Measurements from ENCODE around the gene DOK1.

Gene DOK1

DNA sequence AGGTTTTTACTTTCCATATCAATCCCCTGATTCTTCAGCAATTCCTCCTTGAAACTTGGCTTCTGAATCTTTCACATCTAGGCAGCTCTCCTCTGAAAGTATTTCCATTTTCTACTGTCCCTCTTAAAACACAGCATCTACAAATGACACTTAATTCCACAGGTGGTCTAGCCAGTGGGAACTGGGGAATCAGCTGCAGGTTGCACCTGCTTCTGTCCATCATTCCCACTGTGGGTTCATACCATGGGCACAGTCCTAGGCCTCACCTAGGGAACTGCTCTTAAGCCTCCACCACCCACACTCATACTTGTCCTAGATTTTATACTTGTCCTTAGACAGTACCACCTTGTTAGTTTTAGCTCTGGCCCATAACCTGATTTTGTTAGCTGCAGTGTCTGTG, 3.0 kb upstream of the DOK1 start:
- FAIRE-seq, result no peak
- TF ChIP-seq, protein P1, sequence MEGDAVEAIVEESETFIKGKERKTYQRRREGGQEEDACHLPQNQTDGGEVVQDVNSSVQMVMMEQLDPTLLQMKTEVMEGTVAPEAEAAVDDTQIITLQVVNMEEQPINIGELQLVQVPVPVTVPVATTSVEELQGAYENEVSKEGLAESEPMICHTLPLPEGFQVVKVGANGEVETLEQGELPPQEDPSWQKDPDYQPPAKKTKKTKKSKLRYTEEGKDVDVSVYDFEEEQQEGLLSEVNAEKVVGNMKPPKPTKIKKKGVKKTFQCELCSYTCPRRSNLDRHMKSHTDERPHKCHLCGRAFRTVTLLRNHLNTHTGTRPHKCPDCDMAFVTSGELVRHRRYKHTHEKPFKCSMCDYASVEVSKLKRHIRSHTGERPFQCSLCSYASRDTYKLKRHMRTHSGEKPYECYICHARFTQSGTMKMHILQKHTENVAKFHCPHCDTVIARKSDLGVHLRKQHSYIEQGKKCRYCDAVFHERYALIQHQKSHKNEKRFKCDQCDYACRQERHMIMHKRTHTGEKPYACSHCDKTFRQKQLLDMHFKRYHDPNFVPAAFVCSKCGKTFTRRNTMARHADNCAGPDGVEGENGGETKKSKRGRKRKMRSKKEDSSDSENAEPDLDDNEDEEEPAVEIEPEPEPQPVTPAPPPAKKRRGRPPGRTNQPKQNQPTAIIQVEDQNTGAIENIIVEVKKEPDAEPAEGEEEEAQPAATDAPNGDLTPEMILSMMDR (IDR thresholded peaks at IDR 0.05; ENCODE audit: insufficient read depth, missing control alignments), result no peak

DNA sequence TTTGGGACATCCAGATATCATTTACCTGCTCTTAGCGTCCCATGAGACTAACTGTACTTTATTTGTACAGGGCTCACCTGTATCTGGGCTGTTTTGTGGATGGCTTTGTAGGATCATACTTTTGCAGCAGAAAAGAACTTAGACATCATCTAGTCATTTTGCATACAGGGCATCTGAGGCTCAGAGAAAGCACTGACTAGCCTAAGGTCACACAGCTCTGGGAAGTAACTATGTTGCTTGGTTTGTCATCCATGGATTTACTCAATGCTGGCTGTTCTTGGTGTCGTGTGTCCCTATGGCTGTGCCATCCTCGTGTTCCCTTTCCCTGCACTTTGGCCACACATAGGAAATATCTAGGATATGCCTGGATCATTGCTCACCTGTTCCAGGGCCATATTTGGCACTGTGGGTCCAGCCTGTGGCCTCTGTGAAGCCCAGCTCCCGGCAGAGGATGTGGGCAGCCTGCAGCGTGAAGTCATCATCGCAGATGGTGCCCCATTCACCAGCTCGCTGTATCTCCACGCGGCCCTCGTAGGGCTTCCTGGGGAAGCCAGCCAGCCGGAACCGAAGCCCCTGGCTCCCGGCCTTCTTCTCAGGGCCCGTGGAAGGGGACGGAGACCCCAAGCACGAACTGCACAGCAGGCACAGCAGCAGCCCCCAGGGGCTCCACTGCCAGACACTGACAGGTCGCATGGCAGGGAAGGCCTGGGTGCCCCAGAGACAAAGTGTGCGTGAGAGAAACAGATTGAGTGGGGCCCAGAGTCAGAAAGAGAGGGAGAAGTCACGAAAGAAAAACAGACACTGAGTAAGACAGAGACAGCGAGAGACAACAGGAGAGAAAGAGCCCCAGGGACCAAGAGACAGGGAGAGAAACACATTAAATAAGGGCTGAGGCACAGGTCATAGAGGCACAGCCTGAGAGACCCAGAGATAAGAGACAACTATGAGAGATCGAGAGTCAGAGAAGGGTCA, 2.3 kb upstream of the DOK1 start:
- no peak for DNase-seq (ENCODE audit: insufficient read length, low spot score)
- no peak for FAIRE-seq
- TF ChIP-seq, protein P1 (IDR thresholded peaks at IDR 0.05; ENCODE audit: insufficient read depth, missing control alignments), result no peak

More for the DNA sequence above, 3.0 kb upstream of the DOK1 start:
- no peak for DNase-seq (ENCODE audit: insufficient read length, low spot score)

DNA sequence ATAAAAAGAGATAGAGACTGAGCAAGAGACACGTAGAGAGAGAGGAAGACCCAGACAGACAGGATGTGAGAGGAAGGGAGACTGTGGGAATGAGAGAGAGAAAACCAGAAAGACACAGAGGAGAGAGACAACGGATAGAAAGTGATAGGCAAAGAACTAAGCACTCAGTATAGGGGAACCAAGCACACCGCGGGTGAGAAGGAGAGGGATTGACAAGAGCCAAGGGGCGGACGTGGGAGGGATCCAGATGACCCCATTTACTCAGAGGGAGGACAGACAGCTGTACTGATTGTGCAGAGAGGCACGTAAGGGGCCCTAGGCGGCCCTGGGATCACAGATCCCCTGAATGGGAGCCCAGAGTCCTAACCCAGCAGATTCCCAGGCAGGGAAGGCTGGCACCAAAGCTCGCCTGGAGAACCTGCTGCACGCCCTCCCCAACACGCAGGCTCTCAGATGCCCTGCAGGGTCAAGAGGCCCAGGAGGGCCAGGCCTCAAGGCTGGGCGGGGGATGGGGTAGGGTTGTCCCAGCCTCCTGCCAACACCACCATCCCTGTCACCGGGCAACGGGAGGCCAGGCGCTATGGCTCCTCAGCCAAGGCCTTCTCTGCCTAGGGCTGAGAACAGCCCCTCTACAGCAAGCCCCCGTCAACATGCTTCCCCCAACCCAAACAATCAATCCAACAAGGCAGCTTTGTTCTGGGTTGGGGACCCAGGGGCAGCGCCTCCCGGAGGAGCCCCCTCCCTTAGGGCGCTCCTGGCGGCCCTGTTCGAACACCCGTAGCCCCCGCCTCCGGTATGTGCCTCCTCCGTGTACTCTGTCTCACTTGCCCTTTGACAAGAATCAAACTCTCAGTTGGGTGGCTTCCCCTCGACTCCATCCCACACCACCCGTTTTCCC, 1.4 kb upstream of the DOK1 start:
- no peak for DNase-seq (ENCODE audit: insufficient read length, low spot score)
- TF ChIP-seq, protein P1 (IDR thresholded peaks at IDR 0.05; ENCODE audit: insufficient read depth, missing control alignments), result no peak
- no peak for FAIRE-seq

DNA sequence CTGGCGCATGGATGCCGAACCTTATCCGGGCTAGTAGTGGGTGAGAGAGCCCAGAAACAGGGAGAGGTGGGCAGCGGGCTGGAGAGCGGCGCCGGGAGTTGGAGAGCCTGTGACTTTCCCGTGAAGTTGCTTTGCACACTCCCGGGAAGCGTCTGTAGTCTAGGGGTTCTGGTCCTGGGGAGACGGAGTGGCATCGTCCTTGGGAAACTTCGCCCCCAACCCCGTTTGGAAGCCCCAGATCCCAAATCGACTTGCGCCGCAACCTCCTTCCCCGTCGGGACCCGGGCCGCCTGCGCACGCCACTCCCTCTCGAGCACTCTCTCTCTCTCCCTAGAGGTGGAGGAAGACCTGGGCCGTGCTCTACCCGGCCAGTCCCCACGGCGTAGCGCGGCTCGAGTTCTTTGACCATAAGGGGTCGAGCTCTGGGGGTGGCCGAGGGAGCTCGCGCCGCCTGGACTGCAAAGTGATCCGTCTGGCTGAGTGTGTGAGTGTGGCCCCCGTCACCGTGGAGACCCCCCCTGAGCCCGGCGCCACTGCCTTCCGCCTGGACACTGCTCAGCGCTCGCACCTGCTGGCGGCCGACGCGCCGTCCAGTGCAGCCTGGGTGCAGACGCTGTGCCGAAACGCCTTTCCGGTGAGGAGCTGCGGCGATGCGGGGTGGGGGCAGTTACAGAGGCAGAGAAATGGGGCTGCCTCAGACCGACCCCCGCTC, 456 bp downstream of the DOK1 start:
- DNase-seq (ENCODE audit: insufficient read length, low spot score) (no peak), FAIRE-seq (no peak)
- TF ChIP-seq, protein P1 (IDR thresholded peaks at IDR 0.05; ENCODE audit: insufficient read depth, missing control alignments), result no peak

DNA sequence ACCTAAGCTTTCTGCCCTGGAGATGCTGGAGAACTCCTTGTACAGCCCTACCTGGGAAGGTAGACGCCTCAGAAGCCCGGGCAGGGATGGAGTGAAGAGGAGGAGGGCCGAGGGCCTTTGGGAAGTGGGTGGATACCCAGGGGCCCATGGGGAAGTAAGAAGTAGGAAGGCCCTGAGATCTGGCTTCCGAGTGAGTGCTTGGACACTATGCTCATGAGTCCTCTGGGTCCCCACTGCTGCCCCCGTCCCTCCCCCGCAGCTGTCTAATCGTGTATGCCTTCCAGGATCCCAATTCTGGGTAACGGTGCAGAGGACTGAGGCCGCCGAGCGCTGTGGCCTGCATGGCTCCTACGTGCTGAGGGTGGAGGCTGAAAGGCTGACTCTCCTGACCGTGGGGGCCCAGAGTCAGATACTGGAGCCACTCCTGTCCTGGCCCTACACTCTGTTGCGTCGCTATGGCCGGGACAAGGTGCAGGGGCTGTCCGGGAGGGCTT, 1.1 kb downstream of the DOK1 start:
- DNase-seq (ENCODE audit: insufficient read length, low spot score), result no peak
- TF ChIP-seq, protein P1 (IDR thresholded peaks at IDR 0.05; ENCODE audit: insufficient read depth, missing control alignments), result no peak

DNA sequence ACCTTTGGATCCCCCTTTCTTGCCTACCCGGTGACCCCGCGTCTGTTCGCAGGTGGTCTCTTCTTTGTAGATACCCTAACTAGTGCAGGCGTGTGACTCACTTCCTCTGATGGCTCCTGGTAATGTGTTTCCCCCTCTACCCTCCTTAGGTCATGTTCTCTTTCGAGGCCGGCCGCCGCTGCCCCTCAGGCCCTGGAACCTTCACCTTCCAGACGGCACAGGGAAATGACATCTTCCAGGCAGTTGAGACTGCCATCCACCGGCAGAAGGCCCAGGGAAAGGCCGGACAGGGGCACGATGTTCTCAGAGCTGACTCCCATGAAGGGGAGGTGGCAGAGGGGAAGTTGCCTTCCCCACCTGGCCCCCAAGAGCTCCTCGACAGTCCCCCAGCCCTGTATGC, 1.6 kb downstream of the DOK1 start:
- FAIRE-seq (no peak), DNase-seq (ENCODE audit: insufficient read length, low spot score) (no peak)
- TF ChIP-seq, protein P1 (IDR thresholded peaks at IDR 0.05; ENCODE audit: insufficient read depth, missing control alignments), result no peak

More for the DNA sequence above, 1.1 kb downstream of the DOK1 start:
- FAIRE-seq, result no peak
